GM21619 (cell line): ENCODE results near the gene NECTIN3.

ENCODE experiments used
- ATAC-seq: cut with Tn5 transposase; IDR thresholded peaks from one replicate; pipeline ENCODE4 v1.9.1; 2021; ENCODE audit not compliant: unreplicated experiment

NECTIN3 gene

DNA sequence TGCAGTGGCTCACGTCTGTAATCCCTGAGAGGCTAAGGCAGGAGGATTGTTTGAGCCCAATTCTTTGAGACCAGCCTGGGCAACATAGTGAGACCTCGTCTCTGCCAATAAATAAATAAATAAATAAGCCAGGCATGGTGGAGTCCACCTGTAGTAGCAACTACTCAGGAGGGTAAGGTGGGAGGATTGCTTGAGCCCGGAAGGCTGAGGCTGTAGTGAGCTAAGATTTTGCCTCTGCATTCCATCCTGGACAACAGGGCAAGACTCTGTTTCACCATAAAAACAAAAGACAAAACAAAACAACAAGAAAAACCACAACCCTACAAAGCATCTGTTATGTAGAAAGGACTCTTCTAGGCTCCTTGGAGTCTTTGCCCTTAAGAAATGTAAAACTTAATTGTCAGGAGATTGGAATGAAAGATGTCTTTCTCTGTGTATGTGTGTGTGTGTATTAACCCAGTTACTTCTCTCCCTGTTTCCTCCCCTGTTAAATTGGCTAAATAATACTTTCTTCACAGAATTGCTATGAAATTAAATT, 9.5 kb downstream of the NECTIN3 start:
- no peak for ATAC-seq

DNA sequence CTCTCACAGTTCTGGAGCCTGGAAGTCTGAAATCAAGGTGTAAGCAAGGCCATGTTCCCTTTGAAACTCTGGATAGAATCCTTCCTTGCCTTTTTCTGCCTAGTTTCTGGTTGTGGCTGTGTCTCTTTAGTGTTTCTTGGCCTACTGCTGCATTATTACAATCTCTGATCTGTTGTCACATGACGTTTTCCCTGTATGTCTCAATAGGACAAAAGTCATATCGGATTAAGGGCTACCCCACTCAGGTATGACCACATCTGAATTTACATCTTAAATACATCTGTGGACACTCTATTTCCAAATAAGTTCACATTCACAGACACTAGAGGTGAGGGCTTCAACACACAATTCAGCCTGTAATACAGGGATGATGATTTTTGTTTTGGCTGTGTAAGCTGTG, 13.3 kb downstream of the NECTIN3 start:
- ATAC-seq: no peak

DNA sequence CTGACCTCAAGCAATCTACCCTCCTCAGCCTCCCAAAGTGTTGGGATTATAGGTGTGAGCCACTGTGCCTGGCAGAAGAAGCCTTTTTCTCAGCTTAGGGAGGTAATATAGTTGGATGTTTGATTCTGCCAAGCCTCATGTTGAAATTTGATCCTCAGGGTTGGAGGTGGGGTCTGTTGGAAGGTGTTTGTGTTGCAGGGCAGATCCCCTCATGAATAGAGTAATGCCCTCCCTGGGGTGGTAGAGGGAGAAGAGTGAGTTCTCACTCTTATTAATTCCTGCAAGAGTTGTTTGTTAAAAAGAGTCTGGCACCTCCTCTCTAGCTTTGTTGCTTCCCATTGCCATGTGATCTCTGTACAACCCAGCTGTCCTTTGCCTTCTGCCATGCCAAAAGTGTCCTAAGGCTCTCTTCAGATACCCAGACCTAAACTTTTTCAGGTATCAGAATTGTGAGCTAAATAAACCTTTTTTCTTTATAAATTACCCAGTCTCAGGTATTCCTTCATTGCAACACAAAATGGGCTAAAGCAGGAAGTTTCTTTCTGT, 16.4 kb downstream of the NECTIN3 start:
- ATAC-seq: no peak

DNA sequence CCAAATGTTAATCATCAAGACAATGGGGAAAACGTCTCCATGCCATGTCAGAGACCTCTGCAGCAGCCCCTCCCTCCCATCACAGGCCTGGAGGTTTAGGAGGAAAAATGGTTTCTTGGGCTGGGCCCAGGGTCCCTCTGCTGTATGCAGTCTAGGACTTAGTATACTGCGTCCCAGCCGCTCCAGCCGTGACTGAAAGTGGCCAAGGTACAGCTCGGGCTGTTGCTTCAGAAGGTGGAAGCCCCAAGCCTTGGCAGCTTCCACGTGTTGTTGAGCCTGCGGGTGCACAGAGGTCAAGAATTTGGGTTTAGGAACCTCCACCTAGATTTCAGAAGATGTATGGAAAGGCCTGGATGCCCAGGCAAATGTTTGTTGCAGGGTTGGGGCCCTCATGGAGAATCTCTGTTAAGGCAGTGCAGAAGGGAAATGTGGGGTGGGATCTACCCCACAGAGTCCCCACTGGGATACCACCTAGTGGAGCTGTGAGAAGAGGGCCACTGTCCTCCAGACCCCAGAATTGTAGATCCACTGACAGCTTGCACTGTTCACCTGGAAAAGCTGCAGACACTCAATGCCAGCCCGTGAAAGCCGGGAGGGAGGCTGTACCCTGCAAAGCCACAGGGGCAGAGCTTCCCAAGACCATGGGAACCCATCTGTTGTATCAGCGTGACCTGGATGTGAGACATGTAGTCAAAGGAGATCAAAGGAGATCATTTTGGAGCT, 25.0 kb downstream of the NECTIN3 start:
- ATAC-seq: no peak

DNA sequence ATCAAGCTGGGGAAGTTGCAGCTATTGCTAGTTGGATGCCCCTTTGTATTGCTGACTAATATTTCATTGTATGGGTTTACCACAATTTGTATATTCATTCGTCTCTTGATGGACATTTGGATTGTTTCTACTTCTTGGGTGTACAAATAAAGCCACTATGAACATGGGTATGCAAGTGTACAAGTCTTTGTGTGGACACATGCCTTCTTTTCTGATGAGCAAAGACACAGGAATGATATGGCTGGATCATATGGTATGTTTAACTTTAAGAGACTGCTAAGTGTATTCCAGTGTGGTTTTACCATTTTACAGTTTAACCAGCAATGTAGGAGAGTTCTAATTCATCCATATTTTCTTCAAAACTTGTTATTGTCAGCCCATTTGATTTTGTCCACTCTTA, 32.2 kb downstream of the NECTIN3 start:
- ATAC-seq: no peak

GRCh38 chr3:111106993-111107661, 35.5 kb downstream of the NECTIN3 start:
- ATAC-seq: no peak

GRCh38 chr3:111107662-111108035, 36.0 kb downstream of the NECTIN3 start:
- no peak for ATAC-seq

DNA sequence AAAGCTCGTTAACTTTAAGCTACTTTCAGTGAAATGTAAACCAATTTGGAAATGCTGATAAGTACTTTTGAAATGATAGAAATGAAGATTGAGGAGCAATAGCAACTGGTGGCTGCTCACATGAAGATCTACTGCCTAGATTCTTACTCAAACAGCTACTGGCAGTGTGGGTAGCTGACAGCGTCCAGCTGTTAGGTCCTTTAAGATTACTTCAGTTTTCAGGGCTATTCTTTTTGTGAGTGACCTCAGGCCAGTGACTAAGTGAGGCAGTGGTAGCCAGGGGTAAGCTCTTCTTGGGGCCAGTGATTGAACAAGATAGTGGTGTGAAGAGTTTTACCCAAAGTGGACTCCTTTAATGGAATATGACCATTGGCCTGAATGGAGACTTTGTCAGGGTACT, 41.3 kb downstream of the NECTIN3 start:
- no peak for ATAC-seq

GRCh38 chr3:111128884-111129283, 57.3 kb downstream of the NECTIN3 start:
- ATAC-seq: no peak

DNA sequence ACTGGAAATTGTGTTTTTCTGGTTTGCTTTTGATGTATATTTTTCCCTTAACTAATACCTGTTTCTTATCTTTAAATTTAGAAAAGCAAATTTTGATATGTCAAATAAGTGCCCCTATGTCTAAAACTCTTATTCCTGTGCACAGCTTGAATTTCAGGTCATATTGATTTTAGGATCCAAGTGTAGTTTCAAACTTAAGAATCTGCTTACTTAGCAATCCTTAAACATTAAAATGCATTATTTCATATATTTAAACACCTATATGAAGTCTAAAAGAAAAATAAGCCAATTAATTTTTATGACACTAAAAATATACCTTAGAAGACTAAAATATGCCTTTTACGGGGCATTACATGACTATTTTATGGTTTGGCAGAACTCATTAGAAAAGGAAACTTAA, 59.2 kb downstream of the NECTIN3 start:
- no peak for ATAC-seq

- no peak for ATAC-seq
These were observed 62.7 kb downstream of the NECTIN3 start for GRCh38 chr3:111134302-111134701.

DNA sequence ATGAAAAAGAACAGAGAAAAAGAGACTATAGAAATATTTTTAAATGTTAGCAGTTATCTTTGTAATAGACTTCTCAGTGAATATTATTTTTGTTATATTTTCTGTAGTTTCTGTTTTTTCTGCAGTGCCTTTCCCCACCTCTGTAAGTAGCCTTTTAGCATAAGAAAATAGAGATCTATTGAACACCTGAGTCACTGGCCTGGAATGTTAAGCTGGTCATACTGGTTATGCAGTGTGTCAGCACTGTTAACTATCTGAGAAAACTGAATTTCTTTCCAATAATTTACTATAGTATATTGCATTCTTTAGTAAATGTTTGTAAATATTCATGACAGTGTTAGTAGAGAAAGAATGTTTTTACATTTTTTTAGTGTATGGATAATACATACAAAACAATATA, 79.8 kb downstream of the NECTIN3 start:
- no peak for ATAC-seq

GRCh38 chr3:111152496-111152895, 80.9 kb downstream of the NECTIN3 start:
- no peak for ATAC-seq

DNA sequence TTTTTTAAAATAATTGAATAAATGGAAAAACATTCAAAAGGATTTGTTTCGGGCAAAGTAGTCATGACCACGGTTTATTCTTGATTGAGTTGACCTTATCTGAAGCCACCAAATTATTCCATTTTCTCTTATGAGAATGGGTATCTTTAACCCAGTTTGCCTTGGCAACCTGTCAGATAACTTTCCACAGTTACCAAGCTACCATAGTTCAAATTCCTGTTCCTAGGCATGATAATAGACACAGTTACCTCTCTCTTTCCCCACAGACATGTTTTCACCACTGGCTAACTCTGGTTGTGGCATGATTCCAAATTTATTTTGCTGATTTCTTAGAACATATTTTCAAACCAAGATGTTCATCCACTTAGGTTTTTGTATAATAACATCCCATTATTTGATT, 84.9 kb downstream of the NECTIN3 start:
- no peak for ATAC-seq

DNA sequence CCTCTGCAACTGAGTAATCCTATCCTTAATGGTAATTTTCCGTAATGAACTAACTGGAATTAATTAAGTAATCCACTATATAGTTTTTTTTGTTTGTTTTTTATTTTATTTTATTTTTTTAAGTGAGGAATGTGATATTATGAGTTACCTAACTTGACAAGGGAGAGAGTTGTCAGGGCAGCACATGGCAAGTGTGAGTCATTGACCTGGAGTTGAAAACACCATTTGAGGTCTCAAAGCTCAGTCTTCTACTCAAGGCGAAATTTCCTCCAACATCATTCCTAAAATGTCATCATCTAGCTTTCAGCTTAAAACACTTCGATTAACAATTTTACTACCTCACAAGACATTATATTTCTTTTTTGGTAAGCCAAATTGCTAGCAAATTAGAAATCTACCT, 87.8 kb downstream of the NECTIN3 start:
- no peak for ATAC-seq

GRCh38 chr3:111164621-111165020, 93.0 kb downstream of the NECTIN3 start:
- ATAC-seq: no peak

GRCh38 chr3:111165411-111165810, 93.8 kb downstream of the NECTIN3 start:
- no peak for ATAC-seq

DNA sequence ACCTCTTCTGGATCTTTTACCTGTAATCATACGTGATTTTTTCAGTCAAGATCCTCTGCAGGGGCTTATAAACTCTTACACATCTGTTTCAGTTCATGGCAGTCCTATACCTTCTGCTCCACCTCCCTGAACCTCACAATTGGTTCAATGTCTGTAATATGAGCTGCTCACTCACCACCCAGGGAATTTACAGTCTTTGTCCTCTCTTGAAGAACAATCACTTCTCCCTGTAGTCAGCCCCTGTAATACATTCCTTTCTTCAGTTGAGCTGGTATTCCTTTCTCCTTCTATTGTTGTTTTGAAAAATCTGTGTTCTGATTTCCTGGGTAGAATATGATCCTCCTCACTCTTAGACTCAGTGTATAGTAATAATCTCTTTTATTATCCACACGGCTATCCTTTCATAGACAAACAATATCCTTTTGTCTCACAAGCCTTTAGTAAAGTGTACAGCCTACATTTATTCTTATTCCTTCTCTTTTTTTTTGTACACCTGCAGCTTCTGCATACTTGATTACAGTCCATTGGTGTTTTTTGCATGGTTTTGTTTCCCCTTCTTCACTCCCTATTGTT, 101.8 kb downstream of the NECTIN3 start:
- no peak for ATAC-seq

GRCh38 chr3:111173906-111174305, 102.3 kb downstream of the NECTIN3 start:
- no peak for ATAC-seq

- ATAC-seq: no peak
These were observed 118.9 kb downstream of the NECTIN3 start for GRCh38 chr3:111190518-111190917.

DNA sequence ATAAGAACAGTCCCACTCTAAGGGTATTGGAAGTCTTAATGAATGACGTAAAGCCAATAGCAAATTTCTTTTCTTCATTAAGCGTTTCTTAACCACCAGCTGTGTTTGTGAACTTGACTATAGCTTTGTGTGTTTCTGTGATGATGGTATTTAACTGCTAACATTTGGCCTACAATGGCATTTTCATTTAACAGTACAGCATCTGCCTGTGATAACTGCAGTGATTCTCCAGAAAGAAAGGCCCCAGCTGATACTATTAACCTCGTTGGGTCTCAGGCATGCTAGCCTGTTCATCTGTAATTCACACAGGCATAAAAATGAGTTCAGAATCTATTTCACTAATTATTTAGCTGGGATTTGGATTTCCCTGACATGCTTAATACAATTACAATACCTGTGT, 121.9 kb downstream of the NECTIN3 start:
- ATAC-seq: no peak

DNA sequence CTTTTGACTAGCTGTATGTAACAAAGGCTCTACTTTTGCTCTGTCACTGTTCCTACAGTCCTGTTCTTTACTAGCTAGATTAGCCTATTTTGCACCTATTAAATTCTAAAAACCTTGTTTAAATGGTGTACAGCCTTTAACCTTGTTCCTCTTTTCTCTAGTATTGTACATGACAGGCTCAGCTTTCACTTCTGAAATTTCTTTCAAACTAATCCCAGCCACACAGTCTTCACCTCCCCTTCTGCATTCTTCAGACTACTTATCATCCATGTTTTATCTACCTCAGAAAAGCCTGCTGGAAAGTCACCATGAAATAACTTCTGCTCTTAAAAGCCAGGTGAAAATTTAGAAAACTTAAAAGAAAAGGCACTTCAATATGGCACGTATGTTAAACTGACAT, 122.4 kb downstream of the NECTIN3 start:
- ATAC-seq: no peak
